Skeletal muscle cell (primary cell): ENCODE data around the gene EGFR.
A peak's percentile ranks its signal among the peaks of the same experiment; 100 is the strongest.

Source experiments
- DNase-seq: peaks from one replicate; pipeline ENCODE4 v3.0.0-alpha.2; 2010; ENCODE audit warnings: low read depth
- H3K4me3 ChIP-seq: 2 replicates; pipeline ENCODE4 v1.5.1; 2011; ENCODE audit warnings: low read depth, mild to moderate bottlenecking, control low read depth, low read length, moderate library complexity

The EGFR gene

GRCh38 chr7:55212176-55212575, 193.4 kb downstream of the EGFR start:
- no peak for DNase-seq
- no peak overlapping the region for H3K4me3 ChIP-seq

GRCh38 chr7:55212838-55213237, 194.0 kb downstream of the EGFR start:
- DNase-seq = no peak
- no peak overlapping the region for H3K4me3 ChIP-seq

- H3K4me3 ChIP-seq = no peak overlapping the region
- DNase-seq = no peak
Observed at GRCh38 chr7:55214707-55215106, 195.9 kb downstream of the EGFR start.

GRCh38 chr7:55223023-55223422, 204.2 kb downstream of the EGFR start:
- DNase-seq = no peak
- no peak overlapping the region for H3K4me3 ChIP-seq

GRCh38 chr7:55224111-55224510, 205.3 kb downstream of the EGFR start:
- no peak overlapping the region for H3K4me3 ChIP-seq
- no peak for DNase-seq

GRCh38 chr7:55224810-55225209, 206.0 kb downstream of the EGFR start:
- DNase-seq = no peak
- H3K4me3 ChIP-seq = no peak overlapping the region

- DNase-seq = no peak
- H3K4me3 ChIP-seq = no peak overlapping the region
Observed at GRCh38 chr7:55230014-55230413, 211.2 kb downstream of the EGFR start.

GRCh38 chr7:55231736-55232280, 213.0 kb downstream of the EGFR start:
- DNase-seq = no peak
- no peak overlapping the region for H3K4me3 ChIP-seq

- H3K4me3 ChIP-seq = no peak overlapping the region
- no peak for DNase-seq
Observed at GRCh38 chr7:55233001-55233400, 214.2 kb downstream of the EGFR start.

- no peak for DNase-seq
- no peak overlapping the region for H3K4me3 ChIP-seq
Observed at GRCh38 chr7:55234408-55234807, 215.6 kb downstream of the EGFR start.

GRCh38 chr7:55235115-55235514, 216.3 kb downstream of the EGFR start:
- no peak overlapping the region for H3K4me3 ChIP-seq
- no peak for DNase-seq

GRCh38 chr7:55235801-55236200, 217.0 kb downstream of the EGFR start:
- DNase-seq = no peak
- H3K4me3 ChIP-seq = no peak overlapping the region

- DNase-seq = no peak
- no peak overlapping the region for H3K4me3 ChIP-seq
Observed at GRCh38 chr7:55236476-55236875, 217.7 kb downstream of the EGFR start.

GRCh38 chr7:55237156-55237893, 218.5 kb downstream of the EGFR start:
- no peak for DNase-seq
- H3K4me3 ChIP-seq = no peak overlapping the region

GRCh38 chr7:55239406-55239805, 220.6 kb downstream of the EGFR start:
- H3K4me3 ChIP-seq = no peak overlapping the region
- DNase-seq = no peak

GRCh38 chr7:55240418-55241142, 221.8 kb downstream of the EGFR start:
- H3K4me3 ChIP-seq = no peak overlapping the region
- DNase-seq = no peak

GRCh38 chr7:55241958-55242357, 223.1 kb downstream of the EGFR start:
- DNase-seq = no peak
- no peak overlapping the region for H3K4me3 ChIP-seq

GRCh38 chr7:55242613-55243012, 223.8 kb downstream of the EGFR start:
- DNase-seq = no peak
- H3K4me3 ChIP-seq = no peak overlapping the region

- no peak overlapping the region for H3K4me3 ChIP-seq
- DNase-seq = no peak
Observed at GRCh38 chr7:55244006-55244745, 225.4 kb downstream of the EGFR start.

GRCh38 chr7:55245271-55245723, 226.5 kb downstream of the EGFR start:
- peak; percentile 29 for DNase-seq
- H3K4me3 ChIP-seq = no peak overlapping the region
